K562 (cell line): ENCODE data around the gene PNCK. TPM values are rescaled to one million over a fixed set of nuclear protein-coding genes. Genes with fewer than 3 reads are reported as not detected.
A peak's percentile ranks its signal among the peaks of the same experiment; 100 is the strongest.

Source experiments
- ATAC-seq: fragments of 200-7000 bp; cut with Tn5 transposase; 3 replicates; pipeline ENCODE4 v1.9.1; 2020; ENCODE audit warnings: moderate library complexity
- BruUV-seq: library from RNA; stranded (reverse); fragments of 400-500 nt; replicated peaks from 2 replicates; lab custom pipeline; 2021; lab: Mats Ljungman, UMichigan
- CTCF ChIA-PET: fragments of 300-600 bp; formaldehyde crosslinking; extraction: SDS; loops from one replicate; lab custom pipeline; 2021; ENCODE audit warnings: low intra/inter-chr PET ratio; lab: Yijun Ruan, JAX
- POLR2A ChIA-PET: fragments of 300-600, 350-650 bp; sonication (Branson Sonifier 250); formaldehyde crosslinking; extraction: SDS; loops from one replicate; lab custom pipeline; 2021; ENCODE audit warnings: antibody characterized with exemption, inconsistent platforms; lab: Yijun Ruan, JAX
- DNase-seq, 4 experiments: peaks; one replicate each; pipeline versions ENCODE4 v3.0.0 to v3.0.0-alpha.2; 2011 to 2018; ENCODE audit warnings: low spot score in 3 of 4, mixed read lengths in 3 of 4; ENCODE audit errors: extremely low read depth in 1 of 4
- FAIRE-seq: peaks from 2 replicates; lab custom pipeline; 2011; peaks lifted over from hg19 to GRCh38; lab: Jason Lieb, UNC
- H2AFZ ChIP-seq: 2 replicates; pipeline ENCODE4 v1.6.0; 2011; ENCODE audit warnings: low read depth, low read length, control low read depth, inconsistent platforms
- H3K27ac ChIP-seq: fragments of 200-600 bp; 3 replicates; pipeline ENCODE4 v1.8.0; 2011; ENCODE audit warnings: low read depth, mild to moderate bottlenecking, control low read depth, inconsistent platforms, low read length, moderate library complexity, mixed read lengths; ENCODE audit errors: extremely low read depth
- H3K27me3 ChIP-seq, 2 experiments: fragments of 300-600 bp in 1 of 2; 2 replicates in 1 of 2; 3 replicates in 1 of 2; pipeline versions ENCODE4 v1.6.0 to v1.8.0; 2011; ENCODE audit warnings: inconsistent platforms in 2 of 2, low read length in 2 of 2, mild to moderate bottlenecking in 1 of 2, mixed read lengths in 1 of 2, moderate library complexity in 1 of 2; ENCODE audit not compliant: control insufficient read depth in 2 of 2, insufficient read depth in 2 of 2
- H3K36me3 ChIP-seq: fragments of 300-600 bp; 3 replicates; pipeline ENCODE4 v1.8.0; 2011; ENCODE audit warnings: mild to moderate bottlenecking, low read length, inconsistent platforms; ENCODE audit not compliant: control insufficient read depth, insufficient read depth
- H3K4me1 ChIP-seq, 2 experiments: fragments of 200-600 bp in 1 of 2; replicated peaks in 1 of 2; 2 replicates in 1 of 2; 3 replicates in 1 of 2; pipeline versions ENCODE4 v1.5.1 to v1.8.0; 2011; ENCODE audit warnings: inconsistent platforms in 2 of 2, low read length in 2 of 2, mild to moderate bottlenecking in 1 of 2, mixed read lengths in 1 of 2, moderate library complexity in 1 of 2; ENCODE audit not compliant: control insufficient read depth in 2 of 2, insufficient read depth in 2 of 2
- H3K4me2 ChIP-seq: 2 replicates; pipeline ENCODE4 v1.6.1; 2011; ENCODE audit warnings: low read length, control low read depth, inconsistent platforms, mixed read lengths; ENCODE audit not compliant: insufficient read depth
- H3K4me3 ChIP-seq: fragments of 200-600 bp; sonication (generic), shearing (Covaris generic); 2 replicates; pipeline ENCODE4 v1.5.1; 2016; ENCODE audit warnings: control low read depth, inconsistent platforms
- H3K79me2 ChIP-seq: fragments of 200-600 bp; 3 replicates; pipeline ENCODE4 v1.8.0; 2011; ENCODE audit warnings: low read length, inconsistent platforms; ENCODE audit not compliant: control insufficient read depth, insufficient read depth
- H3K9ac ChIP-seq, 2 experiments: 2 replicates each; pipeline versions ENCODE4 v1.6.0 to v1.6.1; 2011; ENCODE audit warnings: low read depth in 2 of 2, low read length in 2 of 2, control low read depth in 1 of 2, inconsistent platforms in 1 of 2, mild to moderate bottlenecking in 1 of 2, mixed read lengths in 1 of 2; ENCODE audit not compliant: insufficient read depth in 1 of 2
- H3K9me1 ChIP-seq: one replicate; pipeline ENCODE4 v1.6.0; 2011; ENCODE audit warnings: inconsistent platforms, mild to moderate bottlenecking, low read length, moderate library complexity; ENCODE audit not compliant: control insufficient read depth, insufficient read depth
- H3K9me3 ChIP-seq: replicated peaks from 2 replicates; pipeline ENCODE4 v1.5.1; 2011; ENCODE audit warnings: low read depth, low read length, inconsistent platforms; ENCODE audit not compliant: control insufficient read depth, insufficient read depth
- H4K20me1 ChIP-seq: replicated peaks from 2 replicates; pipeline ENCODE4 v1.6.1; 2011; ENCODE audit warnings: low read length, inconsistent platforms, mixed read lengths; ENCODE audit not compliant: control insufficient read depth, insufficient read depth
- ATF6 ChIP-seq: sonication (generic); formaldehyde crosslinking; IDR thresholded peaks from 2 replicates; pipeline ENCODE4 v1.4.0; 2020; ENCODE audit warnings: mild to moderate bottlenecking, missing genetic modification reagents
- EGR1 ChIP-seq: fragments of 450-650 bp; conservative IDR thresholded peaks from 2 replicates; pipeline ENCODE4 v1.6.1; 2017; ENCODE audit warnings: mild to moderate bottlenecking
- MNT ChIP-seq, 2 experiments: fragments of 450-650 bp; conservative IDR thresholded peaks; 2 replicates each; pipeline ENCODE4 v1.6.1; 2017; ENCODE audit warnings: mild to moderate bottlenecking in 2 of 2, moderate library complexity in 2 of 2
- PREB ChIP-seq: sonication (generic); formaldehyde crosslinking; IDR thresholded peaks from 2 replicates; pipeline ENCODE4 v1.8.1; 2023; ENCODE audit warnings: mild to moderate bottlenecking, missing genetic modification reagents
- SRSF9 ChIP-seq: fragments of 200-400 bp; formaldehyde crosslinking; IDR thresholded peaks from 2 replicates; pipeline ENCODE4 v1.6.1; 2017; ENCODE audit warnings: low read depth, low read length, borderline replicate concordance
- TAF7 ChIP-seq: fragments of 450-650 bp; IDR thresholded peaks from 2 replicates; pipeline ENCODE4 v1.6.1; 2016; ENCODE audit warnings: missing genetic modification characterization, missing compliant biosample characterization
- TCF3 ChIP-seq: sonication (generic); formaldehyde crosslinking; IDR thresholded peaks from 2 replicates; pipeline ENCODE4 v1.4.0; 2020; ENCODE audit warnings: mild to moderate bottlenecking, missing genetic modification reagents
- TCFL5 ChIP-seq: fragments of 250-450 bp; sonication (Bioruptor Pico); conservative IDR thresholded peaks from 2 replicates; pipeline ENCODE4 v1.6.1; 2021; ENCODE audit warnings: mild to moderate bottlenecking, moderate library complexity, matching md5 sums
- XRCC3 ChIP-seq: fragments of 450-650 bp; IDR thresholded peaks from 2 replicates; pipeline ENCODE4 v1.6.1; 2017; ENCODE audit warnings: mild to moderate bottlenecking, moderate library complexity
- ZBTB7A ChIP-seq: IDR thresholded peaks from 2 replicates; pipeline ENCODE4 v1.6.1; 2011; ENCODE audit warnings: low read depth, mild to moderate bottlenecking, low read length, moderate library complexity, borderline replicate concordance; ENCODE audit not compliant: control insufficient read depth
- WGBS: fragments of 100-300 bp; shearing (Covaris generic); methylation state at CpG from one replicate; pipeline ENCODE4 v1.1.6; 2016; ENCODE audit warnings: low coverage, mixed read lengths; ENCODE audit not compliant: insufficient coverage; ENCODE audit errors: missing lambda C conversion rate; 5-methylcytosine and 5-hydroxymethylcytosine counted together
- in situ Hi-C: fragments of 300-500 bp; cut with MboI; formaldehyde crosslinking; loops from 4 replicates; pipeline ENCODE4 v1.15.0; 2018; ENCODE audit warnings: inconsistent platforms, mixed read lengths
- intact Hi-C: fragments of 100-400 bp; cut with micrococcal nuclease; formaldehyde crosslinking; loops from 2 replicates; pipeline ENCODE4 v1.14.2; 2022
- polyA plus RNA-seq, 8 experiments: library from polyadenylated mRNA; depleted of rRNA in 4 of 8; stranded (reverse) in 5 of 8; unstranded in 3 of 8; fragments of >200 nt; fragmentation: Nextera tagmentation in 2 of 8; fragmentation: Illumina TruSeq in 1 of 8; extraction: Ambion mirVana in 2 of 8; extraction: Trizol in 1 of 8; gene quantifications; 2 replicates each; pipeline versions ENCODE4 v1.2.1 to v1.2.3, GENCODE V29; 2011 to 2014; ENCODE audit warnings: inconsistent platforms in 1 of 8, missing spikeins in 1 of 8
- total RNA-seq, 7 experiments: library from RNA; depleted of rRNA in 6 of 7; stranded (reverse); fragments of >200 nt in 6 of 7; fragmentation: Illumina TruSeq in 2 of 7; extraction: Trizol in 2 of 7; gene quantifications; 2 replicates each; pipeline versions ENCODE4 v1.2.1 to v1.2.3, GENCODE V29; 2011 to 2021; ENCODE audit warnings: low replicate concordance in 1 of 7

Gene PNCK
- total and polyA plus RNA-seq, 9 of the 15 experiments (the other 6 are each of a cell fraction or from before 2014, with no cell fraction given) = 0.13 to 7.5 (median 1.2) TPM; not detected in 1

- in situ Hi-C loops = no loop called here
- Histone ChIP-seq H3K4me1 (peaks cover 7 to 80% of the 10 kb centered on the region in 2 experiments; a peak in 3 of 5 replicates), H3K9me1 (no peaks in the 10 kb centered on the region), H3K4me2 (peak overlapping the region; percentile 32), H3K27ac (no peak overlapping the region), H3K4me3 (no peak overlapping the region), H3K9ac (peak overlapping the region in 1 of 2 experiments; percentile 35; a peak in 1 of 4 replicates), H2AFZ (0 out of 2 replicates have a peak overlapping the region, but pooled peaks have one; percentile 32), H3K36me3 (no peaks in the 10 kb centered on the region), H4K20me1 (no peaks in the 10 kb centered on the region), H3K27me3 (peaks cover 0 to 11% of the 10 kb centered on the region in 2 experiments; a peak in 2 of 5 replicates), H3K9me3 (no peaks in the 10 kb centered on the region), H3K79me2 (no peaks in the 10 kb centered on the region)
- FAIRE-seq (no peak), ATAC-seq (no peak), DNase-seq (peak in 1 of 4 experiments; percentile 5)
- 15% methylated on average over 24 of the region's 48 CpGs for WGBS
- ChIA-PET POLR2A (interaction anchor here (0.7 kb wide), 1 partner anchor 49 kb away, joined by 3 read pairs; no protein-coding TSS in a partner anchor), CTCF (no interaction called here)
- intact Hi-C loops = no loop called here
- BruUV-seq = no TSS peak
- TF ChIP-seq TCF3 (CRISPR knock-in tag) (no peak), TAF7 (tag) (no peak), ZBTB7A (0 out of 2 replicates have a peak, but pooled peaks have one; percentile 15), PREB (CRISPR knock-in tag) (no peak), MNT (conservative IDR thresholded peaks at IDR 0.05) (no peak), XRCC3 (no peak), ATF6 (CRISPR knock-in tag) (no peak), EGR1 (0 out of 2 replicates have a peak, but pooled peaks have one; percentile 14), TCFL5 (CRISPR knock-in tag) (no peak), SRSF9 (no peak)
Measured at GRCh38 chrX:153642655-153643430, 30.8 kb downstream of the PNCK start.
